Measurements from ENCODE around the gene IL18BP.

The IL18BP gene

GRCh38 chr11:72008728-72009127, 10.0 kb downstream of the IL18BP start:
- no peak overlapping the region for H3K4me3 ChIP-seq (ENCODE audit: low read depth, low read length)
- no peaks in the 10 kb centered on the region for H3K4me1 ChIP-seq (ENCODE audit: control insufficient read depth, insufficient read depth, low read length)
- TF ChIP-seq ZNF2 (tag by site-specific recombination; IDR thresholded peaks at IDR 0.05): no peak
- TF ChIP-seq YY1 (tag by site-specific recombination; IDR thresholded peaks at IDR 0.05): no peak
- no peak for TF ChIP-seq ZNF555 (tag by site-specific recombination; conservative IDR thresholded peaks at IDR 0.05)
- TF ChIP-seq, protein P1, sequence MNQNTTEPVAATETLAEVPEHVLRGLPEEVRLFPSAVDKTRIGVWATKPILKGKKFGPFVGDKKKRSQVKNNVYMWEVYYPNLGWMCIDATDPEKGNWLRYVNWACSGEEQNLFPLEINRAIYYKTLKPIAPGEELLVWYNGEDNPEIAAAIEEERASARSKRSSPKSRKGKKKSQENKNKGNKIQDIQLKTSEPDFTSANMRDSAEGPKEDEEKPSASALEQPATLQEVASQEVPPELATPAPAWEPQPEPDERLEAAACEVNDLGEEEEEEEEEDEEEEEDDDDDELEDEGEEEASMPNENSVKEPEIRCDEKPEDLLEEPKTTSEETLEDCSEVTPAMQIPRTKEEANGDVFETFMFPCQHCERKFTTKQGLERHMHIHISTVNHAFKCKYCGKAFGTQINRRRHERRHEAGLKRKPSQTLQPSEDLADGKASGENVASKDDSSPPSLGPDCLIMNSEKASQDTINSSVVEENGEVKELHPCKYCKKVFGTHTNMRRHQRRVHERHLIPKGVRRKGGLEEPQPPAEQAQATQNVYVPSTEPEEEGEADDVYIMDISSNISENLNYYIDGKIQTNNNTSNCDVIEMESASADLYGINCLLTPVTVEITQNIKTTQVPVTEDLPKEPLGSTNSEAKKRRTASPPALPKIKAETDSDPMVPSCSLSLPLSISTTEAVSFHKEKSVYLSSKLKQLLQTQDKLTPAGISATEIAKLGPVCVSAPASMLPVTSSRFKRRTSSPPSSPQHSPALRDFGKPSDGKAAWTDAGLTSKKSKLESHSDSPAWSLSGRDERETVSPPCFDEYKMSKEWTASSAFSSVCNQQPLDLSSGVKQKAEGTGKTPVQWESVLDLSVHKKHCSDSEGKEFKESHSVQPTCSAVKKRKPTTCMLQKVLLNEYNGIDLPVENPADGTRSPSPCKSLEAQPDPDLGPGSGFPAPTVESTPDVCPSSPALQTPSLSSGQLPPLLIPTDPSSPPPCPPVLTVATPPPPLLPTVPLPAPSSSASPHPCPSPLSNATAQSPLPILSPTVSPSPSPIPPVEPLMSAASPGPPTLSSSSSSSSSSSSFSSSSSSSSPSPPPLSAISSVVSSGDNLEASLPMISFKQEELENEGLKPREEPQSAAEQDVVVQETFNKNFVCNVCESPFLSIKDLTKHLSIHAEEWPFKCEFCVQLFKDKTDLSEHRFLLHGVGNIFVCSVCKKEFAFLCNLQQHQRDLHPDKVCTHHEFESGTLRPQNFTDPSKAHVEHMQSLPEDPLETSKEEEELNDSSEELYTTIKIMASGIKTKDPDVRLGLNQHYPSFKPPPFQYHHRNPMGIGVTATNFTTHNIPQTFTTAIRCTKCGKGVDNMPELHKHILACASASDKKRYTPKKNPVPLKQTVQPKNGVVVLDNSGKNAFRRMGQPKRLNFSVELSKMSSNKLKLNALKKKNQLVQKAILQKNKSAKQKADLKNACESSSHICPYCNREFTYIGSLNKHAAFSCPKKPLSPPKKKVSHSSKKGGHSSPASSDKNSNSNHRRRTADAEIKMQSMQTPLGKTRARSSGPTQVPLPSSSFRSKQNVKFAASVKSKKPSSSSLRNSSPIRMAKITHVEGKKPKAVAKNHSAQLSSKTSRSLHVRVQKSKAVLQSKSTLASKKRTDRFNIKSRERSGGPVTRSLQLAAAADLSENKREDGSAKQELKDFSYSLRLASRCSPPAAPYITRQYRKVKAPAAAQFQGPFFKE (tag by site-specific recombination; IDR thresholded peaks at IDR 0.05; ENCODE audit: borderline replicate concordance): no peak
- TF ChIP-seq ZNF529 (tag by site-specific recombination; IDR thresholded peaks at IDR 0.05; ENCODE audit: insufficient replicate concordance): no peak
- TF ChIP-seq, protein P2, sequence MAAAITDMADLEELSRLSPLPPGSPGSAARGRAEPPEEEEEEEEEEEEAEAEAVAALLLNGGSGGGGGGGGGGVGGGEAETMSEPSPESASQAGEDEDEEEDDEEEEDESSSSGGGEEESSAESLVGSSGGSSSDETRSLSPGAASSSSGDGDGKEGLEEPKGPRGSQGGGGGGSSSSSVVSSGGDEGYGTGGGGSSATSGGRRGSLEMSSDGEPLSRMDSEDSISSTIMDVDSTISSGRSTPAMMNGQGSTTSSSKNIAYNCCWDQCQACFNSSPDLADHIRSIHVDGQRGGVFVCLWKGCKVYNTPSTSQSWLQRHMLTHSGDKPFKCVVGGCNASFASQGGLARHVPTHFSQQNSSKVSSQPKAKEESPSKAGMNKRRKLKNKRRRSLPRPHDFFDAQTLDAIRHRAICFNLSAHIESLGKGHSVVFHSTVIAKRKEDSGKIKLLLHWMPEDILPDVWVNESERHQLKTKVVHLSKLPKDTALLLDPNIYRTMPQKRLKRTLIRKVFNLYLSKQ (tag by site-specific recombination; IDR thresholded peaks at IDR 0.05; ENCODE audit: borderline replicate concordance): no peak
- no peak for TF ChIP-seq ZNF132 (tag by site-specific recombination; IDR thresholded peaks at IDR 0.05; ENCODE audit: borderline replicate concordance)
- TF ChIP-seq ZNF341 (tag by site-specific recombination; IDR thresholded peaks at IDR 0.05; ENCODE audit: low read depth): no peak
- TF ChIP-seq PRDM1 (tag by site-specific recombination; IDR thresholded peaks at IDR 0.05): no peak
- TF ChIP-seq ZBTB8A (tag by site-specific recombination; IDR thresholded peaks at IDR 0.05): no peak
- no peak overlapping the region for H3K27ac ChIP-seq (ENCODE audit: extremely low read depth, low read depth, low read length)
- peaks cover 0 to 99% of the 10 kb centered on the region in 2 experiments; a peak in 1 of 3 replicates for H3K36me3 ChIP-seq (ENCODE audit: control insufficient read depth in 2 of 2, insufficient read depth in 1 of 2, low read length in 2 of 2)
- POLR2A ChIA-PET: no interaction called here
- CTCF ChIA-PET: interaction anchor here (0.8 to 2.1 kb wide), 2 partner anchors 10 to 31 kb away, joined by 3 to 10 read pairs; partner anchors contain the start of gene IL18BP
- no peaks in the 10 kb centered on the region for H3K9me3 ChIP-seq (ENCODE audit: control insufficient read depth, insufficient read depth, low read depth, low read length)

- Histone ChIP-seq H3K4me1 (ENCODE audit: control insufficient read depth, insufficient read depth, low read length) (no peaks in the 10 kb centered on the region), H3K27ac (ENCODE audit: extremely low read depth, low read depth, low read length) (no peak overlapping the region), H3K36me3 (ENCODE audit: control insufficient read depth in 2 of 2, insufficient read depth in 1 of 2, low read length in 2 of 2) (peaks cover 0 to 99% of the 10 kb centered on the region in 2 experiments; a peak in 1 of 3 replicates), H3K4me3 (ENCODE audit: low read depth, low read length) (no peak overlapping the region), H3K9me3 (ENCODE audit: control insufficient read depth, insufficient read depth, low read depth, low read length) (no peaks in the 10 kb centered on the region)
- no peak for TF ChIP-seq ZNF488 (tag by site-specific recombination; IDR thresholded peaks at IDR 0.05)
- TF ChIP-seq ZBTB48 (tag by site-specific recombination; IDR thresholded peaks at IDR 0.05): no peak
- TF ChIP-seq ZNF341 (tag by site-specific recombination; IDR thresholded peaks at IDR 0.05; ENCODE audit: low read depth): no peak
- TF ChIP-seq ZNF555 (tag by site-specific recombination; conservative IDR thresholded peaks at IDR 0.05): no peak
- TF ChIP-seq ZNF10 (tag by site-specific recombination; IDR thresholded peaks at IDR 0.05): no peak
- TF ChIP-seq PRDM10 (tag by site-specific recombination; IDR thresholded peaks at IDR 0.05): no peak
- TF ChIP-seq, protein P3, sequence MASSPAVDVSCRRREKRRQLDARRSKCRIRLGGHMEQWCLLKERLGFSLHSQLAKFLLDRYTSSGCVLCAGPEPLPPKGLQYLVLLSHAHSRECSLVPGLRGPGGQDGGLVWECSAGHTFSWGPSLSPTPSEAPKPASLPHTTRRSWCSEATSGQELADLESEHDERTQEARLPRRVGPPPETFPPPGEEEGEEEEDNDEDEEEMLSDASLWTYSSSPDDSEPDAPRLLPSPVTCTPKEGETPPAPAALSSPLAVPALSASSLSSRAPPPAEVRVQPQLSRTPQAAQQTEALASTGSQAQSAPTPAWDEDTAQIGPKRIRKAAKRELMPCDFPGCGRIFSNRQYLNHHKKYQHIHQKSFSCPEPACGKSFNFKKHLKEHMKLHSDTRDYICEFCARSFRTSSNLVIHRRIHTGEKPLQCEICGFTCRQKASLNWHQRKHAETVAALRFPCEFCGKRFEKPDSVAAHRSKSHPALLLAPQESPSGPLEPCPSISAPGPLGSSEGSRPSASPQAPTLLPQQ (tag by site-specific recombination; IDR thresholded peaks at IDR 0.05): no peak
- POLR2A ChIA-PET: no interaction called here
- CTCF ChIA-PET: interaction anchor here (0.7 to 2.1 kb wide), 5 partner anchors 11 to 32 kb away, joined by 3 to 10 read pairs (median 4); partner anchors contain the start of gene IL18BP
These were observed 10.4 kb downstream of the IL18BP start for GRCh38 chr11:72009156-72009555.
